Liver (tissue), 3 donors: ENCODE data around the gene ARPC5L.

ENCODE experiments used
- RXRA ChIP-seq, 2 donors: IDR thresholded peaks; 2 replicates each; pipeline ENCODE4 v1.6.1; 2017 to 2018; ENCODE audit warnings: antibody characterized with exemption in 2 of 2, mild to moderate bottlenecking in 1 of 2
- YY1 ChIP-seq: IDR thresholded peaks from 2 replicates; pipeline ENCODE4 v1.6.1; 2016; ENCODE audit warnings: antibody characterized with exemption, mild to moderate bottlenecking
- TF ChIP-seq, protein P1 (sequence below): fragments of 150-350 bp; IDR thresholded peaks from 2 replicates; pipeline ENCODE4 v1.5.1; 2017; ENCODE audit warnings: improper control_type of control experiment, low read depth, low read length; ENCODE audit not compliant: missing input control
- donor health status: healthy.
- donor health status: healthy.

DNA sequence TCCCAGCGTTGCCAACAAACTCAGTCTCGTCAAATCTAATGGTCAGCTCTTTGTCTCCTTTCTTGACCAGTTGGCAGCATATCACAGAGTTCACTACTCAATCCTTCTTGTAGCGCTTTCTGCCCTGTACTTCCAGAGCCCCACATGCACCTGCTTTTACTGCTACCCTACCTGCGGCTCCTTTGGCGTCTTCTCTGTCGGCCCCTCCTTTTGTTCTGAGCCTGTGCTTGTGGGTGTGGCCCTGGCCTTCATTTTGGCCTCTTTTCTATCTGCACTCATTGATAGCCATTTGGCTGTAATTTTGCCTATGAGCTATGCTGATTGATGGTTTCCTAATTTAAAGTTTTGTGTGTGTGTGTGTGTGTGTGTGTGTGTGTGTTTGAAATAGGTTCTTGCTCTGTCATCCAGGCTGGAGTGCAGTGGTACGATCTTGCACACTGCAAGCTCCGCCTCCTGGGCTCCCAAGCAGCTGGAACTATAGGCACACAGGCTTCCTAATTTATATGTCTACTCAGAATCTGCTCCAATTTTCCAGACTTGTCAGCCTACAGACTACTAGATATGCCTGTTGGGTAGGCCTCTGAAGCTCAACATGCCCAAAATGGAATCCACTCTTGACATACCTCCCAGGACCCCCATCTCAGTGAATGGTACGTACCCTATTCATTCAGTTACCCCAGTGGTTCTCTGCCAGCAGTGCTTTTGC is 32.3 kb downstream of the ARPC5L start:
- TF ChIP-seq, protein P1, sequence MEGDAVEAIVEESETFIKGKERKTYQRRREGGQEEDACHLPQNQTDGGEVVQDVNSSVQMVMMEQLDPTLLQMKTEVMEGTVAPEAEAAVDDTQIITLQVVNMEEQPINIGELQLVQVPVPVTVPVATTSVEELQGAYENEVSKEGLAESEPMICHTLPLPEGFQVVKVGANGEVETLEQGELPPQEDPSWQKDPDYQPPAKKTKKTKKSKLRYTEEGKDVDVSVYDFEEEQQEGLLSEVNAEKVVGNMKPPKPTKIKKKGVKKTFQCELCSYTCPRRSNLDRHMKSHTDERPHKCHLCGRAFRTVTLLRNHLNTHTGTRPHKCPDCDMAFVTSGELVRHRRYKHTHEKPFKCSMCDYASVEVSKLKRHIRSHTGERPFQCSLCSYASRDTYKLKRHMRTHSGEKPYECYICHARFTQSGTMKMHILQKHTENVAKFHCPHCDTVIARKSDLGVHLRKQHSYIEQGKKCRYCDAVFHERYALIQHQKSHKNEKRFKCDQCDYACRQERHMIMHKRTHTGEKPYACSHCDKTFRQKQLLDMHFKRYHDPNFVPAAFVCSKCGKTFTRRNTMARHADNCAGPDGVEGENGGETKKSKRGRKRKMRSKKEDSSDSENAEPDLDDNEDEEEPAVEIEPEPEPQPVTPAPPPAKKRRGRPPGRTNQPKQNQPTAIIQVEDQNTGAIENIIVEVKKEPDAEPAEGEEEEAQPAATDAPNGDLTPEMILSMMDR: no peak
- TF ChIP-seq YY1 (no peak), RXRA (IDR thresholded peaks at IDR 0.05) (no peak)
